Vagina (tissue), 2 donors: ENCODE results near the gene CD63.

ENCODE experiments used
- CTCF ChIP-seq, 3 experiments: fragments of 450-650 bp in 2 of 3; fragments of 200-600 bp in 1 of 3; sonication (generic) in 1 of 3; IDR thresholded peaks; one replicate each; pipeline ENCODE4 v1.5.1; 2017 to 2019; ENCODE audit warnings: antibody characterized with exemption in 3 of 3, mild to moderate bottlenecking in 2 of 3, moderate library complexity in 2 of 3
- POLR2A ChIP-seq, 2 donors: fragments of 450-650 bp; IDR thresholded peaks; one replicate each; pipeline ENCODE4 v1.6.1; 2017; ENCODE audit warnings: antibody characterized with exemption in 2 of 2, mild to moderate bottlenecking in 2 of 2, moderate library complexity in 2 of 2
- POLR2AphosphoS5 ChIP-seq, 2 donors: sonication (generic); formaldehyde crosslinking; IDR thresholded peaks; one replicate each; pipeline ENCODE4 v1.9.0; 2017; ENCODE audit warnings: antibody characterized with exemption in 2 of 2, mild to moderate bottlenecking in 2 of 2, low read depth in 1 of 2; ENCODE audit not compliant: insufficient read depth in 1 of 2

- no peak for TF ChIP-seq POLR2A (IDR thresholded peaks at IDR 0.05)
- TF ChIP-seq POLR2AphosphoS5 (IDR thresholded peaks at IDR 0.05; ENCODE audit: insufficient read depth in 1 of 2, low read depth in 1 of 2) = no peak
- TF ChIP-seq CTCF (IDR thresholded peaks at IDR 0.05) = no peak
These were observed 16.8 kb upstream of the CD63 start for GRCh38 chr12:55745361-55746173.
